KMS-11 (cell line): ENCODE data around the gene MT1F.
A peak's percentile ranks its signal among the peaks of the same experiment; 100 is the strongest.

Experiments used
- H2AFZ ChIP-seq: fragments of 200-600 bp; sonication (generic); 2 replicates; pipeline ENCODE4 v1.6.1; 2016; ENCODE audit warnings: antibody characterized with exemption, mixed run types, low read depth
- H3K27ac ChIP-seq: fragments of 200-600 bp; sonication (generic); 2 replicates; pipeline ENCODE4 v1.6.1; 2016; ENCODE audit warnings: mild to moderate bottlenecking, mixed run types
- H3K27me3 ChIP-seq: fragments of 200-600 bp; sonication (generic); 2 replicates; pipeline ENCODE4 v1.6.1; 2017; ENCODE audit warnings: mild to moderate bottlenecking, low read depth, mixed run types, moderate library complexity; ENCODE audit not compliant: insufficient read depth
- H3K36me3 ChIP-seq: fragments of 200-600 bp; sonication (generic); 2 replicates; pipeline ENCODE4 v1.6.1; 2017; ENCODE audit warnings: mild to moderate bottlenecking, mixed run types; ENCODE audit not compliant: insufficient read depth
- H3K4me1 ChIP-seq: fragments of 200-600 bp; sonication (generic); 2 replicates; pipeline ENCODE4 v1.6.1; 2016; ENCODE audit warnings: mild to moderate bottlenecking, low read depth, mixed run types; ENCODE audit not compliant: poor library complexity, severe bottlenecking
- H3K4me2 ChIP-seq: fragments of 200-600 bp; sonication (generic); 2 replicates; pipeline ENCODE4 v1.7.0; 2016; ENCODE audit warnings: mild to moderate bottlenecking, mixed run types
- H3K4me3 ChIP-seq: fragments of 200-600 bp; sonication (generic); IDR thresholded peaks from 2 replicates; pipeline ENCODE4 v1.6.1; 2017; ENCODE audit warnings: low read depth, low read length, mixed read lengths; ENCODE audit not compliant: insufficient read depth
- H3K79me2 ChIP-seq: fragments of 200-600 bp; sonication (generic); 2 replicates; pipeline ENCODE4 v1.6.1; 2016; ENCODE audit warnings: low read depth, mixed run types; ENCODE audit not compliant: insufficient read depth
- H3K9ac ChIP-seq: fragments of 200-600 bp; sonication (generic); 2 replicates; pipeline ENCODE4 v1.6.1; 2016; ENCODE audit warnings: mild to moderate bottlenecking, mixed run types
- H4K20me1 ChIP-seq: fragments of 200-600 bp; sonication (generic); 2 replicates; pipeline ENCODE4 v1.6.1; 2016; ENCODE audit warnings: mild to moderate bottlenecking, mixed run types; ENCODE audit not compliant: insufficient read depth
- TF ChIP-seq, protein P1 (sequence below): fragments of 200-600 bp; sonication (generic); conservative IDR thresholded peaks from 2 replicates; pipeline ENCODE4 v1.6.1; 2017; ENCODE audit warnings: low read depth, mild to moderate bottlenecking, antibody characterized with exemption, low read length, moderate library complexity, mixed read lengths

The MT1F gene

GRCh38 chr16:56610017-56610608 is 47.6 kb upstream of the MT1F start:
- peak overlapping the region; percentile 93 for H3K4me2 ChIP-seq
- no peak overlapping the region for H2AFZ ChIP-seq
- H3K27ac ChIP-seq = no peak overlapping the region
- H3K9ac ChIP-seq = no peak overlapping the region
- H3K4me1 ChIP-seq = peaks cover 16% of the 10 kb centered on the region
- no peaks in the 10 kb centered on the region for H3K36me3 ChIP-seq
- no peak overlapping the region for H3K4me3 ChIP-seq
- H4K20me1 ChIP-seq = no peaks in the 10 kb centered on the region
- TF ChIP-seq, protein P1, sequence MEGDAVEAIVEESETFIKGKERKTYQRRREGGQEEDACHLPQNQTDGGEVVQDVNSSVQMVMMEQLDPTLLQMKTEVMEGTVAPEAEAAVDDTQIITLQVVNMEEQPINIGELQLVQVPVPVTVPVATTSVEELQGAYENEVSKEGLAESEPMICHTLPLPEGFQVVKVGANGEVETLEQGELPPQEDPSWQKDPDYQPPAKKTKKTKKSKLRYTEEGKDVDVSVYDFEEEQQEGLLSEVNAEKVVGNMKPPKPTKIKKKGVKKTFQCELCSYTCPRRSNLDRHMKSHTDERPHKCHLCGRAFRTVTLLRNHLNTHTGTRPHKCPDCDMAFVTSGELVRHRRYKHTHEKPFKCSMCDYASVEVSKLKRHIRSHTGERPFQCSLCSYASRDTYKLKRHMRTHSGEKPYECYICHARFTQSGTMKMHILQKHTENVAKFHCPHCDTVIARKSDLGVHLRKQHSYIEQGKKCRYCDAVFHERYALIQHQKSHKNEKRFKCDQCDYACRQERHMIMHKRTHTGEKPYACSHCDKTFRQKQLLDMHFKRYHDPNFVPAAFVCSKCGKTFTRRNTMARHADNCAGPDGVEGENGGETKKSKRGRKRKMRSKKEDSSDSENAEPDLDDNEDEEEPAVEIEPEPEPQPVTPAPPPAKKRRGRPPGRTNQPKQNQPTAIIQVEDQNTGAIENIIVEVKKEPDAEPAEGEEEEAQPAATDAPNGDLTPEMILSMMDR = no peak
- H3K79me2 ChIP-seq = no peaks in the 10 kb centered on the region
- peaks cover 10% of the 10 kb centered on the region; the same call in 1 of the 2 replicates for H3K27me3 ChIP-seq

DNA sequence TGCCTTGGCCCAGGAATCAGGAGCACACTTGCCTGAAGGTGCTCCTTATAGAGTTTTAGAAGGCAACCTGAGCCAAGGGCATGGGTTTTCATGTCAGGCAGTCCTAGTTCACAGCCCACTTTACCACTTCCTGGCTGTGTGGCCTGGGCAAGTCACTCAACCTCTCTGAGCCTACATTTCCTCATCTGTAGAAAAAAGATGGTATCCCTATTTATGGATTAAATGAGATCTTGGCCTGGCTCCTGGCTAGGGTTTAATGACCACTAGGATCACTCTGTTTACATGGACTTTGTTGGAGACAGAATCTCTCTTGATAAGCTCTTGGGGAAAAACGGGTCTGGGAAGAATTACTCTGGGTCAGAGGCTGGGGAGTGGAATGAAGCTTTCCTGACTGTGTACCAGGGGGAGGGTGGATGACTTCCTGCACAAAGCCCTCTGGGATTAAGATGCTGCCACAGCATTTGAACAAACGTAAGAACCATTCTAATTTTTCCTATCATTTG is 47.1 kb upstream of the MT1F start:
- H3K9ac ChIP-seq = no peak overlapping the region
- no peaks in the 10 kb centered on the region for H4K20me1 ChIP-seq
- no peaks in the 10 kb centered on the region for H3K79me2 ChIP-seq
- no peak overlapping the region for H3K4me3 ChIP-seq
- no peaks in the 10 kb centered on the region for H3K36me3 ChIP-seq
- TF ChIP-seq, protein P1 = no peak
- no peak overlapping the region for H3K27ac ChIP-seq
- peaks cover 10% of the 10 kb centered on the region; the same call in 1 of the 2 replicates for H3K27me3 ChIP-seq
- H3K4me1 ChIP-seq = peaks cover 16% of the 10 kb centered on the region
- H3K4me2 ChIP-seq = no peak overlapping the region; the same call in 1 of the 2 replicates
- no peak overlapping the region for H2AFZ ChIP-seq

DNA sequence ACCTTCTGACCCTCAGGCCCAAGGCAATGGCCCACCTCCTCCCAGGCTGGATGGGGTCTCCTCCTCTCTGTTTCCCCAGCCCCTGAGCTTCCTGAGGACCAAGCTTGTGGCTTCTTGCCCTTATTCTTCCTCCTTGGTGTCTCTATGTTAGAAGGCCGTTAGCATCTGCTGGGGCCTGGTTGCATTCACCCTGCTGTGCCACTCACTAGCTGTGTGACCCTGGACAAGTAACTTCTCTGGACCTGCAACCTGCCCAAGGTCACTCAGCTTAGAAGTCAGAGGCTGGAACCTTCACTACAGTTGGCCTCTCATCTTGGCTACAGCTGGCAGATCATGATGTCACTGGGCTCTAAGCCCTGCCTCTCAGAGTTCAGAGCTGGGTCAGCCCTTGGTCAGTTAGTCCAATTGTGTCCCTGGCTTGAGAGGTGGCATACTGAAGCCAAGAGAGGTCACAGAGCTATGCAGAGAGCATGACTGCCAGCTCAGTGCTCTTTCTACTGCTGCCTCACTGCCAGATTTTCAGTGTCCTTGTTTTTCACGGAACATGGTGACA is 46.4 kb upstream of the MT1F start:
- Histone ChIP-seq H3K36me3 (no peaks in the 10 kb centered on the region), H3K79me2 (no peaks in the 10 kb centered on the region), H3K27ac (no peak overlapping the region), H3K4me1 (peaks cover 16% of the 10 kb centered on the region), H3K9ac (no peak overlapping the region), H2AFZ (no peak overlapping the region), H3K4me3 (no peak overlapping the region), H3K27me3 (peaks cover 10% of the 10 kb centered on the region; the same call in 1 of the 2 replicates), H3K4me2 (no peak overlapping the region), H4K20me1 (no peaks in the 10 kb centered on the region)
- TF ChIP-seq, protein P1 = no peak

- H2AFZ ChIP-seq = no peak overlapping the region
- no peaks in the 10 kb centered on the region for H3K36me3 ChIP-seq
- no peaks in the 10 kb centered on the region for H3K79me2 ChIP-seq
- no peak overlapping the region for H3K27ac ChIP-seq
- H3K4me3 ChIP-seq = no peak overlapping the region
- peaks cover 14% of the 10 kb centered on the region for H3K4me1 ChIP-seq
- no peaks in the 10 kb centered on the region for H4K20me1 ChIP-seq
- no peak overlapping the region for H3K4me2 ChIP-seq
- TF ChIP-seq, protein P1 = no peak
- no peak overlapping the region for H3K9ac ChIP-seq
- H3K27me3 ChIP-seq = peaks cover 8% of the 10 kb centered on the region; the same call in 1 of the 2 replicates
These were observed 44.1 kb upstream of the MT1F start for GRCh38 chr16:56613706-56614105.
